Karpas-422 (cell line): ENCODE measurements around the gene MAGI1. TPM values are rescaled to one million over a fixed set of nuclear protein-coding genes. Genes with fewer than 3 reads are reported as not detected.

Experiments used
- DNase-seq: peaks from one replicate; pipeline ENCODE4 v3.0.0-alpha.2; 2015
- H2AFZ ChIP-seq: fragments of 200-600 bp; sonication (generic); 2 replicates; pipeline ENCODE4 v1.6.1; 2014; ENCODE audit warnings: antibody characterized with exemption, low read length, mixed read lengths
- H3K27ac ChIP-seq: fragments of 200-600 bp; sonication (generic); 2 replicates; pipeline ENCODE4 v1.5.1; 2014; ENCODE audit warnings: mild to moderate bottlenecking, low read length, moderate library complexity
- H3K27me3 ChIP-seq: fragments of 200-600 bp; sonication (generic); 2 replicates; pipeline ENCODE4 v1.6.1; 2014; ENCODE audit warnings: low read length, mixed read lengths
- H3K36me3 ChIP-seq: fragments of 200-600 bp; sonication (generic); 2 replicates; pipeline ENCODE4 v1.6.1; 2014; ENCODE audit warnings: low read length, mixed read lengths; ENCODE audit not compliant: insufficient read depth
- H3K4me1 ChIP-seq: fragments of 200-600 bp; sonication (generic); 2 replicates; pipeline ENCODE4 v1.6.1; 2014; ENCODE audit warnings: mild to moderate bottlenecking, low read length, mixed read lengths
- H3K4me2 ChIP-seq: fragments of 200-600 bp; sonication (generic); 2 replicates; pipeline ENCODE4 v1.6.1; 2014; ENCODE audit warnings: low read length, low read depth, mild to moderate bottlenecking; ENCODE audit not compliant: poor library complexity, severe bottlenecking
- H3K4me3 ChIP-seq: fragments of 200-600 bp; sonication (generic); 2 replicates; pipeline ENCODE4 v1.5.1; 2014; ENCODE audit warnings: mild to moderate bottlenecking, antibody characterized with exemption, low read length, mixed read lengths
- H3K79me2 ChIP-seq: fragments of 200-600 bp; sonication (generic); 2 replicates; pipeline ENCODE4 v1.6.1; 2014; ENCODE audit warnings: mild to moderate bottlenecking, low read length, mixed read lengths
- H3K9ac ChIP-seq: fragments of 200-600 bp; sonication (generic); 2 replicates; pipeline ENCODE4 v1.6.0; 2014; ENCODE audit warnings: low read length
- H3K9me2 ChIP-seq: fragments of 200-600 bp; sonication (generic), shearing (Covaris generic); replicated peaks from 2 replicates; pipeline ENCODE4 v1.6.0; 2014; ENCODE audit warnings: mild to moderate bottlenecking, low read length, moderate library complexity; ENCODE audit not compliant: insufficient read depth
- H3K9me3 ChIP-seq: fragments of 300-700, 200-600 bp; sonication (generic); 2 replicates; pipeline ENCODE4 v1.6.1; 2014; ENCODE audit warnings: low read length, mixed read lengths
- H4K20me1 ChIP-seq: fragments of 200-600 bp; sonication (generic); 2 replicates; pipeline ENCODE4 v1.6.1; 2014; ENCODE audit warnings: mild to moderate bottlenecking, antibody characterized with exemption, low read length, low read depth; ENCODE audit not compliant: insufficient read depth
- total RNA-seq: library from RNA; depleted of rRNA; stranded (reverse); fragments of >200 nt; shearing (Covaris generic); gene quantifications from 2 replicates; pipeline ENCODE4 v1.2.3, GENCODE V29; 2014; ENCODE audit warnings: low replicate concordance

MAGI1 gene
- total RNA-seq, 1 experiment from 2014 or later, result 0.71 TPM

- no peak overlapping the region for H2AFZ ChIP-seq
- no peaks in the 10 kb centered on the region for H3K36me3 ChIP-seq
- no peaks in the 10 kb centered on the region for H3K4me1 ChIP-seq
- H3K9me3 ChIP-seq, result no peaks in the 10 kb centered on the region
- no peak overlapping the region for H3K9ac ChIP-seq
- H3K27ac ChIP-seq, result no peak overlapping the region
- H3K4me2 ChIP-seq, result no peak overlapping the region
- H3K27me3 ChIP-seq, result no peaks in the 10 kb centered on the region
- no peaks in the 10 kb centered on the region for H3K79me2 ChIP-seq
- H3K4me3 ChIP-seq, result no peak overlapping the region
- no peak for DNase-seq
- H4K20me1 ChIP-seq, result no peaks in the 10 kb centered on the region
- H3K9me2 ChIP-seq, result no peaks in the 10 kb centered on the region
These were observed 442.8 kb downstream of the MAGI1 start for GRCh38 chr3:65596029-65596300.

GRCh38 chr3:65595222-65596028, 443.3 kb downstream of the MAGI1 start:
- Histone ChIP-seq H3K36me3 (no peaks in the 10 kb centered on the region), H3K79me2 (no peaks in the 10 kb centered on the region), H2AFZ (no peak overlapping the region), H3K9me3 (no peaks in the 10 kb centered on the region), H4K20me1 (no peaks in the 10 kb centered on the region), H3K9me2 (no peaks in the 10 kb centered on the region), H3K4me3 (no peak overlapping the region), H3K4me2 (no peak overlapping the region), H3K9ac (no peak overlapping the region), H3K27ac (no peak overlapping the region), H3K27me3 (no peaks in the 10 kb centered on the region), H3K4me1 (no peaks in the 10 kb centered on the region)
- no peak for DNase-seq

GRCh38 chr3:65593780-65594752, 444.7 kb downstream of the MAGI1 start:
- no peaks in the 10 kb centered on the region for H3K4me1 ChIP-seq
- no peak overlapping the region for H3K9ac ChIP-seq
- H3K27ac ChIP-seq, result no peak overlapping the region
- no peaks in the 10 kb centered on the region for H3K79me2 ChIP-seq
- no peaks in the 10 kb centered on the region for H3K27me3 ChIP-seq
- no peak overlapping the region for H3K4me2 ChIP-seq
- H3K9me2 ChIP-seq, result no peaks in the 10 kb centered on the region
- H3K9me3 ChIP-seq, result no peaks in the 10 kb centered on the region
- no peak overlapping the region for H2AFZ ChIP-seq
- no peak overlapping the region for H3K4me3 ChIP-seq
- DNase-seq, result no peak
- H3K36me3 ChIP-seq, result no peaks in the 10 kb centered on the region
- no peaks in the 10 kb centered on the region for H4K20me1 ChIP-seq

- Histone ChIP-seq H3K36me3 (no peaks in the 10 kb centered on the region), H4K20me1 (no peaks in the 10 kb centered on the region), H3K9me2 (no peaks in the 10 kb centered on the region), H3K4me2 (no peak overlapping the region), H3K4me3 (no peak overlapping the region), H3K27ac (no peak overlapping the region), H3K9ac (no peak overlapping the region), H3K4me1 (no peaks in the 10 kb centered on the region), H3K9me3 (no peaks in the 10 kb centered on the region), H3K27me3 (no peaks in the 10 kb centered on the region), H2AFZ (no peak overlapping the region), H3K79me2 (no peaks in the 10 kb centered on the region)
- no peak for DNase-seq
These were observed 447.4 kb downstream of the MAGI1 start for GRCh38 chr3:65591313-65591712.

- Histone ChIP-seq H3K9me3 (no peaks in the 10 kb centered on the region), H3K36me3 (no peaks in the 10 kb centered on the region), H3K4me3 (no peak overlapping the region), H2AFZ (no peak overlapping the region), H3K9me2 (no peaks in the 10 kb centered on the region), H3K9ac (no peak overlapping the region), H3K4me1 (no peaks in the 10 kb centered on the region), H3K4me2 (no peak overlapping the region), H3K27me3 (no peaks in the 10 kb centered on the region), H3K27ac (no peak overlapping the region), H3K79me2 (no peaks in the 10 kb centered on the region), H4K20me1 (no peaks in the 10 kb centered on the region)
- DNase-seq, result no peak
These were observed 449.8 kb downstream of the MAGI1 start for GRCh38 chr3:65588884-65589283.

- H3K27ac ChIP-seq, result no peak overlapping the region
- H3K4me3 ChIP-seq, result no peak overlapping the region
- H3K27me3 ChIP-seq, result no peaks in the 10 kb centered on the region
- no peaks in the 10 kb centered on the region for H4K20me1 ChIP-seq
- no peak overlapping the region for H3K4me2 ChIP-seq
- H3K4me1 ChIP-seq, result no peaks in the 10 kb centered on the region
- no peaks in the 10 kb centered on the region for H3K9me2 ChIP-seq
- H3K36me3 ChIP-seq, result no peaks in the 10 kb centered on the region
- H3K79me2 ChIP-seq, result no peaks in the 10 kb centered on the region
- no peaks in the 10 kb centered on the region for H3K9me3 ChIP-seq
- no peak overlapping the region for H3K9ac ChIP-seq
- H2AFZ ChIP-seq, result no peak overlapping the region
- DNase-seq, result no peak
These were observed 450.9 kb downstream of the MAGI1 start for GRCh38 chr3:65587650-65588439.

GRCh38 chr3:65584913-65585312, 453.8 kb downstream of the MAGI1 start:
- H3K9me3 ChIP-seq, result no peaks in the 10 kb centered on the region
- no peaks in the 10 kb centered on the region for H3K79me2 ChIP-seq
- H3K9me2 ChIP-seq, result no peaks in the 10 kb centered on the region
- H3K27ac ChIP-seq, result no peak overlapping the region
- no peaks in the 10 kb centered on the region for H4K20me1 ChIP-seq
- no peaks in the 10 kb centered on the region for H3K36me3 ChIP-seq
- H3K9ac ChIP-seq, result no peak overlapping the region
- no peak overlapping the region for H3K4me2 ChIP-seq
- no peak overlapping the region for H3K4me3 ChIP-seq
- no peak for DNase-seq
- 0 out of 2 replicates have a peak, but pooled peaks cover 3% of the 10 kb centered on the region for H3K4me1 ChIP-seq
- H3K27me3 ChIP-seq, result no peaks in the 10 kb centered on the region
- H2AFZ ChIP-seq, result no peak overlapping the region

GRCh38 chr3:65584002-65584401, 454.7 kb downstream of the MAGI1 start:
- H3K27me3 ChIP-seq, result no peaks in the 10 kb centered on the region
- H3K27ac ChIP-seq, result no peak overlapping the region

More at GRCh38 chr3:65584002-65584401, 454.7 kb downstream of the MAGI1 start:
- Histone ChIP-seq H3K4me2 (no peak overlapping the region), H3K9me3 (no peaks in the 10 kb centered on the region), H3K4me1 (0 out of 2 replicates have a peak, but pooled peaks cover 3% of the 10 kb centered on the region), H3K4me3 (no peak overlapping the region), H3K79me2 (no peaks in the 10 kb centered on the region), H3K9me2 (no peaks in the 10 kb centered on the region), H2AFZ (no peak overlapping the region), H3K9ac (no peak overlapping the region), H3K36me3 (no peaks in the 10 kb centered on the region), H4K20me1 (no peaks in the 10 kb centered on the region)
- DNase-seq, result no peak
